Lung (tissue), 12 donors: ENCODE measurements around the gene C7orf25. TPM values are rescaled to one million over a fixed set of nuclear protein-coding genes. Genes with fewer than 3 reads are reported as not detected.

Experiments used
- ATAC-seq: fragments of 200-7000 bp; cut with Tn5 transposase; one replicate; pipeline ENCODE4 v1.9.1; 2020; ENCODE audit warnings: moderate number of reproducible peaks; ENCODE audit not compliant: insufficient read depth, low FRiP score
- DNase-seq, 3 donors: peaks; one replicate each; pipeline ENCODE4 v3.0.0-alpha.2; 2013 to 2017
- H3K27ac ChIP-seq, 2 donors: one replicate each; pipeline ENCODE4 v1.5.1; 2013; ENCODE audit warnings: mild to moderate bottlenecking in 2 of 2, moderate library complexity in 2 of 2, control low read depth in 1 of 2, inconsistent platforms in 1 of 2, low read depth in 1 of 2, low read length in 1 of 2
- H3K27me3 ChIP-seq, 3 donors: one replicate each; pipeline ENCODE4 v1.5.1; 2013; ENCODE audit warnings: low read length in 2 of 3; ENCODE audit not compliant: control insufficient read depth in 3 of 3, insufficient read depth in 3 of 3
- H3K36me3 ChIP-seq, 4 donors: one replicate each; pipeline ENCODE4 v1.5.1; 2013; ENCODE audit warnings: low read length in 4 of 4, mild to moderate bottlenecking in 1 of 4, moderate library complexity in 1 of 4; ENCODE audit not compliant: control insufficient read depth in 4 of 4, insufficient read depth in 4 of 4
- H3K4me1 ChIP-seq, 5 donors: one replicate each; pipeline ENCODE4 v1.5.1; 2013; ENCODE audit warnings: low read length in 5 of 5, mild to moderate bottlenecking in 2 of 5, moderate library complexity in 1 of 5; ENCODE audit not compliant: control insufficient read depth in 5 of 5, insufficient read depth in 5 of 5
- H3K4me3 ChIP-seq: one replicate; pipeline ENCODE4 v1.5.1; 2013; ENCODE audit warnings: mild to moderate bottlenecking, control low read depth, moderate library complexity
- H3K9ac ChIP-seq, 2 donors: one replicate each; pipeline ENCODE4 v1.5.1; 2013; ENCODE audit warnings: low read length in 2 of 2, control low read depth in 1 of 2; ENCODE audit not compliant: insufficient read depth in 1 of 2
- H3K9me3 ChIP-seq, 4 donors: one replicate each; pipeline ENCODE4 v1.5.1; 2013; ENCODE audit warnings: low read length in 3 of 4, mild to moderate bottlenecking in 1 of 4, moderate library complexity in 1 of 4; ENCODE audit not compliant: control insufficient read depth in 4 of 4, insufficient read depth in 3 of 4
- CTCF ChIP-seq: IDR thresholded peaks from 2 replicates; pipeline ENCODE4 v1.5.1; 2012; ENCODE audit warnings: mild to moderate bottlenecking; ENCODE audit errors: control extremely low read depth, extremely low read depth
- WGBS, 2 donors: extraction: QIAGEN DNeasy Blood & Tissue Kit; methylation state at CpG; one replicate each; pipeline ENCODE4 v1.1.7; 2013; 5-methylcytosine and 5-hydroxymethylcytosine counted together
- polyA plus RNA-seq, 2 donors: library from polyadenylated mRNA; stranded (reverse); fragments of 200-250 nt; gene quantifications; one replicate each; pipeline ENCODE4 v1.2.1, GENCODE V29; 2013
- total RNA-seq, 2 donors: library from RNA; depleted of rRNA in 1 of 2; stranded (reverse); fragments of >200 nt in 1 of 2; gene quantifications; one replicate each; pipeline ENCODE4 v1.2.1, GENCODE V29; 2014 to 2021
- donor health status: control.
- donor health status: control.
- donor health status: Bipolar disorder and iron deficiency.
- donor health status: healthy.
- donor health status: DM: yes; HTN: yes; CAD: no.

C7orf25 gene
- total and polyA plus RNA-seq, 4 donors = 5.6 to 10.2 (median 6.2) TPM

DNA sequence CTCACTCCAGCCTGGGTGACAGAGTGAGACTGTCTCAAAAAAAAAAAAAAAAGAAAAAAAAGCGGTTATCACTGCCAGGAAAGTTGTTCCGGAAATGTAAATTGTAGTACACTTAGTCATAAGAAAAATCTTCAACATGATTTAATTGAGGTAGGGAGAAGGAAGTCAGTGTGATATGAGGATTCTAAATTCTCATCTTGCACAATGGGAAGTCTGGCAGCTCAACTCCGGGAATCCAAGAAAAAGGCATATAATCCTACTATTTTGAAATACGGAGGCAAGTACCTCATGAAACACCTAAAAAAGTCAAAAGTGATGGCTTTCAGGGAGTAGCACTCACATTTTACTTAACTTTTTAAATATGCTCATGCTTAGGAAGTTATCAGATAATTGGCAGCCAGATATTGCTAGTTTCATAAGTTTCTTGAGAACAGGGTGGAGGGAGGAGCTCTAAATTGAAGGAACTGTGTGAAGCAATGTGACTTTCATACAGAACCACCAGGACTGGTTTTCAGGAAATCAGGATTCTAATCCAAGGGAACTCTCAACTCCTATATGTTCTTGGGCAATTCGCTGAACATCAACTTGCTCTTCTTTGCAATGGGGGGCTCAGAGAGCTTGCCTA is 2.7 kb upstream of the C7orf25 start:
- no peak for TF ChIP-seq CTCF
- H3K9me3 ChIP-seq = no peaks in the 10 kb centered on the region
- peaks cover 0 to 18% (median 11%) of the 10 kb centered on the region in 5 donors for H3K4me1 ChIP-seq
- no peaks in the 10 kb centered on the region for H3K27me3 ChIP-seq
- WGBS, 2 donors = 35 to 39% methylated on average over 5 of the region's 5 CpGs
- DNase-seq = no peak
- peak; percentile 9 for ATAC-seq
- peak overlapping the region in 1 of 2 donors; percentile 21 for H3K27ac ChIP-seq
- peaks cover 9 to 20% (median 16%) of the 10 kb centered on the region in 4 donors for H3K36me3 ChIP-seq
- no peak overlapping the region for H3K9ac ChIP-seq
- no peak overlapping the region for H3K4me3 ChIP-seq

GRCh38 chr7:42914009-42914408 is 2.1 kb upstream of the C7orf25 start:
- DNase-seq = no peak
- H3K9me3 ChIP-seq = no peaks in the 10 kb centered on the region
- no peak overlapping the region for H3K4me3 ChIP-seq
- no peaks in the 10 kb centered on the region for H3K27me3 ChIP-seq
- ATAC-seq = no peak
- peaks cover 8 to 15% (median 11%) of the 10 kb centered on the region in 4 donors for H3K36me3 ChIP-seq
- H3K4me1 ChIP-seq = peaks cover 0 to 18% (median 11%) of the 10 kb centered on the region in 5 donors
- no peak overlapping the region for H3K9ac ChIP-seq
- TF ChIP-seq CTCF = no peak
- H3K27ac ChIP-seq = peak overlapping the region in 1 of 2 donors; percentile 60
- WGBS, 2 donors = 69 to 71% methylated on average over 6 of the region's 6 CpGs

DNA sequence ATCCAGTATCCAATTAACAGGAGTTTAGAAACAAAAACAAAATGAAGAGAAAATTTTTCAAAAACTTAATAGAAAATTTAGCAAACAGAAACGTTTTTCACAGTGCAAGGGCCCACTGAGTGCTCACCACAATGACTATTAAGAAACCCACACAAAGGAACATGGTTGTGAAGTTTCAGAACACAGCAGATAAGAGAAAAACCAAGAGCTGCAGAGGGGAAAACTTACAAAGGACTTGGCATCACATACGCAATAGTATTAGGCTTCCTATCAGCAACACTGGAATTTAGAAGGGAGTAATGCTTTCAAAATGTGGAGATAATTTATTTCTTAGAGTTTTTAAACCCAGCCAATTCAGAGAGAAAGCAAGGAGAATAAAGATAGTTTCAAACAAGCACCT is 1.7 kb upstream of the C7orf25 start:
- Histone ChIP-seq H3K9me3 (no peaks in the 10 kb centered on the region), H3K27me3 (no peaks in the 10 kb centered on the region), H3K4me3 (no peak overlapping the region), H3K27ac (no peak overlapping the region), H3K4me1 (peaks cover 0 to 18% (median 11%) of the 10 kb centered on the region in 5 donors), H3K36me3 (peaks cover 6 to 14% (median 9%) of the 10 kb centered on the region in 4 donors), H3K9ac (no peak overlapping the region)
- ATAC-seq = no peak
- peak in 1 of 3 donors; percentile 21 for DNase-seq
- TF ChIP-seq CTCF = no peak
- 29 to 52% methylated on average over 2 of the region's 2 CpGs for WGBS, 2 donors
